NT2/D1 (cell line): Measurements from ENCODE around the gene RBM26.

Experiments
- DNase-seq: peaks from one replicate; pipeline ENCODE4 v3.0.0-alpha.2; 2011; ENCODE audit warnings: low read depth, low spot score
- H3K27me3 ChIP-seq: 2 replicates; pipeline ENCODE4 v1.6.0; 2011; ENCODE audit warnings: mild to moderate bottlenecking; ENCODE audit not compliant: insufficient read length, insufficient read depth
- H3K36me3 ChIP-seq: 2 replicates; pipeline ENCODE4 v1.6.1; 2011; ENCODE audit warnings: mild to moderate bottlenecking, low read length, mixed read lengths; ENCODE audit not compliant: insufficient read depth, insufficient read length
- H3K4me1 ChIP-seq: 2 replicates; pipeline ENCODE4 v1.5.1; 2011; ENCODE audit not compliant: insufficient read depth, insufficient read length
- H3K4me3 ChIP-seq: 2 replicates; pipeline ENCODE4 v1.5.1; 2011; ENCODE audit warnings: low read depth; ENCODE audit not compliant: insufficient read length
- H3K9ac ChIP-seq: 2 replicates; pipeline ENCODE4 v1.6.0; 2011; ENCODE audit warnings: low read depth; ENCODE audit not compliant: insufficient read length
- H3K9me3 ChIP-seq: 2 replicates; pipeline ENCODE4 v1.5.1; 2011; ENCODE audit warnings: mild to moderate bottlenecking, low read length; ENCODE audit not compliant: insufficient read depth
- SUZ12 ChIP-seq: IDR thresholded peaks from 2 replicates; pipeline ENCODE4 v1.6.1; 2011; ENCODE audit not compliant: insufficient read length, insufficient read depth; ENCODE audit errors: extremely low read depth
- YY1 ChIP-seq: IDR thresholded peaks from 2 replicates; pipeline ENCODE4 v1.6.1; 2011; ENCODE audit not compliant: insufficient read length, insufficient read depth
- ZNF274 ChIP-seq: IDR thresholded peaks from 2 replicates; pipeline ENCODE4 v1.6.1; 2011; ENCODE audit warnings: mild to moderate bottlenecking, low read depth, low read length

RBM26 gene

GRCh38 chr13:79376843-79377242 lies 29.2 kb downstream of the RBM26 start:
- Histone ChIP-seq H3K9me3 (no peaks in the 10 kb centered on the region), H3K4me3 (no peak overlapping the region), H3K27me3 (no peaks in the 10 kb centered on the region), H3K4me1 (no peaks in the 10 kb centered on the region), H3K9ac (no peak overlapping the region), H3K36me3 (peaks cover 38% of the 10 kb centered on the region)
- TF ChIP-seq SUZ12 = no peak
- TF ChIP-seq YY1 = no peak
- no peak for TF ChIP-seq ZNF274
- DNase-seq = no peak

GRCh38 chr13:79374578-79374977 lies 31.5 kb downstream of the RBM26 start:
- DNase-seq = no peak
- Histone ChIP-seq H3K4me1 (no peaks in the 10 kb centered on the region), H3K27me3 (no peaks in the 10 kb centered on the region), H3K9ac (no peak overlapping the region), H3K36me3 (peaks cover 53% of the 10 kb centered on the region), H3K9me3 (no peaks in the 10 kb centered on the region), H3K4me3 (no peak overlapping the region)
- TF ChIP-seq YY1 (no peak), SUZ12 (no peak), ZNF274 (no peak)

- H3K9ac ChIP-seq = no peak overlapping the region
- no peaks in the 10 kb centered on the region for H3K9me3 ChIP-seq
- no peak for DNase-seq
- no peak for TF ChIP-seq SUZ12
- no peak for TF ChIP-seq ZNF274
- TF ChIP-seq YY1 = no peak
- H3K4me1 ChIP-seq = no peaks in the 10 kb centered on the region
- H3K4me3 ChIP-seq = no peak overlapping the region
- no peaks in the 10 kb centered on the region for H3K27me3 ChIP-seq
- peaks cover 59% of the 10 kb centered on the region for H3K36me3 ChIP-seq
Observed at GRCh38 chr13:79373916-79374315, 32.1 kb downstream of the RBM26 start.

- Histone ChIP-seq H3K9ac (no peak overlapping the region), H3K4me1 (no peaks in the 10 kb centered on the region), H3K4me3 (no peak overlapping the region), H3K27me3 (no peaks in the 10 kb centered on the region), H3K36me3 (peaks cover 62% of the 10 kb centered on the region), H3K9me3 (no peaks in the 10 kb centered on the region)
- TF ChIP-seq ZNF274 (no peak), YY1 (no peak), SUZ12 (no peak)
- DNase-seq = no peak
Observed at GRCh38 chr13:79369226-79369625, 36.8 kb downstream of the RBM26 start.

GRCh38 chr13:79365981-79366380 lies 40.1 kb downstream of the RBM26 start:
- peaks cover 74% of the 10 kb centered on the region for H3K36me3 ChIP-seq
- no peak overlapping the region for H3K4me3 ChIP-seq
- H3K9ac ChIP-seq = no peak overlapping the region
- TF ChIP-seq SUZ12 (no peak), YY1 (no peak), ZNF274 (no peak)
- H3K9me3 ChIP-seq = no peaks in the 10 kb centered on the region
- DNase-seq = no peak
- no peaks in the 10 kb centered on the region for H3K4me1 ChIP-seq
- H3K27me3 ChIP-seq = no peaks in the 10 kb centered on the region

- TF ChIP-seq YY1 = no peak
- no peak for TF ChIP-seq ZNF274
- no peak for TF ChIP-seq SUZ12
- H3K4me1 ChIP-seq = no peaks in the 10 kb centered on the region
- H3K9ac ChIP-seq = no peak overlapping the region
- no peaks in the 10 kb centered on the region for H3K27me3 ChIP-seq
- no peak for DNase-seq
- H3K4me3 ChIP-seq = no peak overlapping the region
- peaks cover 63% of the 10 kb centered on the region for H3K36me3 ChIP-seq
- H3K9me3 ChIP-seq = no peaks in the 10 kb centered on the region
Observed at GRCh38 chr13:79361299-79361698, 44.8 kb downstream of the RBM26 start.

- Histone ChIP-seq H3K27me3 (no peaks in the 10 kb centered on the region), H3K9ac (no peak overlapping the region), H3K36me3 (peaks cover 58% of the 10 kb centered on the region), H3K4me3 (no peak overlapping the region), H3K9me3 (no peaks in the 10 kb centered on the region), H3K4me1 (no peaks in the 10 kb centered on the region)
- TF ChIP-seq ZNF274 = no peak
- no peak for TF ChIP-seq SUZ12
- TF ChIP-seq YY1 = no peak
- DNase-seq = no peak
Observed at GRCh38 chr13:79360095-79360494, 46.0 kb downstream of the RBM26 start.
